Mammary epithelial cell (primary cell): ENCODE results near the gene SUGP2.

Experiments
- CTCF ChIP-seq, 2 donors: IDR thresholded peaks in 1 of 2; conservative IDR thresholded peaks in 1 of 2; 2 replicates each; pipeline ENCODE4 v1.5.1; 2011 to 2012; ENCODE audit warnings: inconsistent platforms in 2 of 2, low read length in 2 of 2, mild to moderate bottlenecking in 2 of 2, control low read depth in 1 of 2, low read depth in 1 of 2; ENCODE audit not compliant: insufficient read depth in 1 of 2; ENCODE audit errors: extremely low read depth in 1 of 2
- EZH2 ChIP-seq: IDR thresholded peaks from 2 replicates; pipeline ENCODE4 v1.6.1; 2012; ENCODE audit warnings: low read length, inconsistent platforms, borderline replicate concordance

GRCh38 chr19:19067276-19068072 lies 34.2 kb upstream of the SUGP2 start:
- TF ChIP-seq CTCF (conservative IDR thresholded peaks at IDR 0.05 in 1 of 2, IDR thresholded peaks at IDR 0.05 in 1 of 2; ENCODE audit: extremely low read depth in 1 of 2, insufficient read depth in 1 of 2, low read depth in 1 of 2, low read length in 2 of 2): no peak
- TF ChIP-seq EZH2: no peak
